Measurements from ENCODE around the gene MPEG1.

Gene MPEG1

GRCh38 chr11:59226396-59226795, 13.7 kb upstream of the MPEG1 start:
- Histone ChIP-seq H3K4me2 (ENCODE audit: low read length) (no peak overlapping the region), H3K9me3 (ENCODE audit: control insufficient read depth, insufficient read depth, low read length) (0 out of 2 replicates have a peak, but pooled peaks cover 4% of the 10 kb centered on the region), H3K36me3 (ENCODE audit: control insufficient read depth, low read length) (no peaks in the 10 kb centered on the region), H3K79me2 (ENCODE audit: control insufficient read depth, low read length) (no peaks in the 10 kb centered on the region), H3K27me3 (ENCODE audit: control insufficient read depth, low read length) (peaks cover 7% of the 10 kb centered on the region), H3K9me2 (replicated peaks; ENCODE audit: control insufficient read depth, low read length) (no peaks in the 10 kb centered on the region), H3K4me1 (ENCODE audit: control insufficient read depth, low read length) (peaks cover 14% of the 10 kb centered on the region; the same call in 1 of the 2 replicates), H3K4me3 (ENCODE audit: low read length) (no peak overlapping the region), H3K27ac (ENCODE audit: low read depth, low read length) (no peak overlapping the region), H4K20me1 (ENCODE audit: control insufficient read depth, insufficient read depth, low read depth, low read length) (no peaks in the 10 kb centered on the region), H3F3A (ENCODE audit: control insufficient read depth, insufficient read depth) (no peaks in the 10 kb centered on the region)
- TF ChIP-seq EZH2phosphoT487 (IDR thresholded peaks at IDR 0.05; ENCODE audit: borderline replicate concordance, low read length): no peak
- no peak for TF ChIP-seq CTCF (IDR thresholded peaks at IDR 0.05; ENCODE audit: low read depth, low read length, poor library complexity, severe bottlenecking)

- H3K9me3 ChIP-seq (ENCODE audit: control insufficient read depth, insufficient read depth, low read length): no peaks in the 10 kb centered on the region
- H4K20me1 ChIP-seq (ENCODE audit: control insufficient read depth, insufficient read depth, low read depth, low read length): no peaks in the 10 kb centered on the region
- peaks cover 14% of the 10 kb centered on the region; the same call in 1 of the 2 replicates for H3K4me1 ChIP-seq (ENCODE audit: control insufficient read depth, low read length)
- H3K27ac ChIP-seq (ENCODE audit: low read depth, low read length): no peak overlapping the region
- no peaks in the 10 kb centered on the region for H3F3A ChIP-seq (ENCODE audit: control insufficient read depth, insufficient read depth)
- H3K27me3 ChIP-seq (ENCODE audit: control insufficient read depth, low read length): peaks cover 7% of the 10 kb centered on the region
- no peaks in the 10 kb centered on the region for H3K9me2 ChIP-seq (replicated peaks; ENCODE audit: control insufficient read depth, low read length)
- TF ChIP-seq EZH2phosphoT487 (IDR thresholded peaks at IDR 0.05; ENCODE audit: borderline replicate concordance, low read length) (no peak), CTCF (IDR thresholded peaks at IDR 0.05; ENCODE audit: low read depth, low read length, poor library complexity, severe bottlenecking) (no peak)
- H3K4me3 ChIP-seq (ENCODE audit: low read length): no peak overlapping the region
- H3K4me2 ChIP-seq (ENCODE audit: low read length): no peak overlapping the region
- no peaks in the 10 kb centered on the region for H3K36me3 ChIP-seq (ENCODE audit: control insufficient read depth, low read length)
- no peaks in the 10 kb centered on the region for H3K79me2 ChIP-seq (ENCODE audit: control insufficient read depth, low read length)
Measured at GRCh38 chr11:59225017-59225416, 12.3 kb upstream of the MPEG1 start.

GRCh38 chr11:59224351-59224928, 11.7 kb upstream of the MPEG1 start:
- peaks cover 14% of the 10 kb centered on the region; the same call in 1 of the 2 replicates for H3K4me1 ChIP-seq (ENCODE audit: control insufficient read depth, low read length)
- no peak overlapping the region for H3K4me3 ChIP-seq (ENCODE audit: low read length)
- no peaks in the 10 kb centered on the region for H3K79me2 ChIP-seq (ENCODE audit: control insufficient read depth, low read length)
- no peaks in the 10 kb centered on the region for H3F3A ChIP-seq (ENCODE audit: control insufficient read depth, insufficient read depth)
- no peaks in the 10 kb centered on the region for H3K9me3 ChIP-seq (ENCODE audit: control insufficient read depth, insufficient read depth, low read length)
- no peaks in the 10 kb centered on the region for H3K36me3 ChIP-seq (ENCODE audit: control insufficient read depth, low read length)
- no peak overlapping the region for H3K27ac ChIP-seq (ENCODE audit: low read depth, low read length)
- no peaks in the 10 kb centered on the region for H3K9me2 ChIP-seq (replicated peaks; ENCODE audit: control insufficient read depth, low read length)
- H3K4me2 ChIP-seq (ENCODE audit: low read length): no peak overlapping the region
- no peaks in the 10 kb centered on the region for H4K20me1 ChIP-seq (ENCODE audit: control insufficient read depth, insufficient read depth, low read depth, low read length)
- TF ChIP-seq CTCF (IDR thresholded peaks at IDR 0.05; ENCODE audit: low read depth, low read length, poor library complexity, severe bottlenecking): no peak
- H3K27me3 ChIP-seq (ENCODE audit: control insufficient read depth, low read length): peaks cover 7% of the 10 kb centered on the region

All from DOHH2 (cell line).